Neural progenitor cell (in vitro differentiated cells): ENCODE data around the gene TNIK.

Source experiments
- EZH2 ChIP-seq: fragments of 200-600 bp; sonication (generic); IDR thresholded peaks from 2 replicates; pipeline ENCODE4 v1.6.1; 2017; ENCODE audit warnings: antibody characterized with exemption, mild to moderate bottlenecking, moderate library complexity
- TF ChIP-seq, protein P1 (sequence below): fragments of 200-600 bp; sonication (generic); IDR thresholded peaks from 2 replicates; pipeline ENCODE4 v1.5.1; 2017; ENCODE audit warnings: antibody characterized with exemption, mild to moderate bottlenecking

DNA sequence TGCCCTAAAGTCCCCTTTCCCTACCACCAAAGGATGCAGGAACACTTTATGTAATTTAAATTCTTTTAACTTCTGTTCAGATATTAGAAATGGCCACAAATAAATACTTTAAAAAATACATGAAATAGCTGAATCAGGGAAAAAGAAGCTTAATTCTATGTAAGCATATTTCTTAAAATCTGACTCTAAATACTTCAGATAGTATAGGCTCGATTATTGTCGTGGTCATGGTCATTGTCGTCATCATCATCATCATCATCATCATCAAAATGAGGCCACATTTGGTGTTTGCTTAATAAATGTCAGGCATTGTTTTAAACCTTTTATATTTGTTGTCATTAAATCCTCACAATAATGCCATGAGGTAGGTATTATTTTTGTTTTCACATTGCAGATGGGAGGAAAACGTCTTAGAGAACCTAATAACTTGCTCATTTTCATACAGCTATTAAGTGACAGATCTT lies 448.3 kb downstream of the TNIK start:
- TF ChIP-seq, protein P1, sequence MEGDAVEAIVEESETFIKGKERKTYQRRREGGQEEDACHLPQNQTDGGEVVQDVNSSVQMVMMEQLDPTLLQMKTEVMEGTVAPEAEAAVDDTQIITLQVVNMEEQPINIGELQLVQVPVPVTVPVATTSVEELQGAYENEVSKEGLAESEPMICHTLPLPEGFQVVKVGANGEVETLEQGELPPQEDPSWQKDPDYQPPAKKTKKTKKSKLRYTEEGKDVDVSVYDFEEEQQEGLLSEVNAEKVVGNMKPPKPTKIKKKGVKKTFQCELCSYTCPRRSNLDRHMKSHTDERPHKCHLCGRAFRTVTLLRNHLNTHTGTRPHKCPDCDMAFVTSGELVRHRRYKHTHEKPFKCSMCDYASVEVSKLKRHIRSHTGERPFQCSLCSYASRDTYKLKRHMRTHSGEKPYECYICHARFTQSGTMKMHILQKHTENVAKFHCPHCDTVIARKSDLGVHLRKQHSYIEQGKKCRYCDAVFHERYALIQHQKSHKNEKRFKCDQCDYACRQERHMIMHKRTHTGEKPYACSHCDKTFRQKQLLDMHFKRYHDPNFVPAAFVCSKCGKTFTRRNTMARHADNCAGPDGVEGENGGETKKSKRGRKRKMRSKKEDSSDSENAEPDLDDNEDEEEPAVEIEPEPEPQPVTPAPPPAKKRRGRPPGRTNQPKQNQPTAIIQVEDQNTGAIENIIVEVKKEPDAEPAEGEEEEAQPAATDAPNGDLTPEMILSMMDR = no peak
- no peak for TF ChIP-seq EZH2
